DND-41 (cell line): ENCODE data around the gene PLEKHG3.

ENCODE experiments used
- ATAC-seq: fragments of 200-7000 bp; cut with Tn5 transposase; 3 replicates; pipeline ENCODE4 v1.9.1; 2021; ENCODE audit warnings: low read depth; ENCODE audit not compliant: insufficient read depth
- DNase-seq: peaks from one replicate; pipeline ENCODE4 v3.0.0-alpha.2; 2020
- H2AFZ ChIP-seq: 2 replicates; pipeline ENCODE4 v1.6.0; 2012; ENCODE audit warnings: low read depth, low read length
- H3K27ac ChIP-seq: 2 replicates; pipeline ENCODE4 v1.5.1; 2012; ENCODE audit warnings: low read length, inconsistent platforms
- H3K27me3 ChIP-seq: fragments of 200-600 bp; sonication (generic); 2 replicates; pipeline ENCODE4 v1.6.0; 2012; ENCODE audit warnings: low read length, mild to moderate bottlenecking, inconsistent platforms; ENCODE audit not compliant: insufficient read depth, poor library complexity
- H3K36me3 ChIP-seq: 2 replicates; pipeline ENCODE4 v1.5.1; 2012; ENCODE audit warnings: low read length, inconsistent platforms; ENCODE audit not compliant: insufficient read depth
- H3K4me1 ChIP-seq: 2 replicates; pipeline ENCODE4 v1.5.1; 2012; ENCODE audit warnings: mild to moderate bottlenecking, low read length; ENCODE audit not compliant: insufficient read depth
- H3K4me2 ChIP-seq: 2 replicates; pipeline ENCODE4 v1.6.0; 2012; ENCODE audit warnings: mild to moderate bottlenecking, moderate library complexity, low read length, inconsistent platforms; ENCODE audit not compliant: insufficient read depth
- H3K4me3 ChIP-seq, 2 experiments: fragments of 200-600 bp in 1 of 2; shearing (Covaris generic) in 1 of 2; 2 replicates each; pipeline ENCODE4 v1.5.1; 2012 to 2016; ENCODE audit warnings: inconsistent platforms in 2 of 2, low read length in 2 of 2, mild to moderate bottlenecking in 2 of 2, low read depth in 1 of 2, moderate library complexity in 1 of 2
- H3K79me2 ChIP-seq: 2 replicates; pipeline ENCODE4 v1.6.0; 2012; ENCODE audit warnings: low read length, inconsistent platforms; ENCODE audit not compliant: insufficient read depth
- H3K9ac ChIP-seq: 2 replicates; pipeline ENCODE4 v1.6.0; 2012; ENCODE audit warnings: low read depth, mild to moderate bottlenecking, inconsistent platforms, low read length, moderate library complexity
- H3K9me3 ChIP-seq: 2 replicates; pipeline ENCODE4 v1.5.1; 2012; ENCODE audit warnings: low read length, moderate library complexity, mild to moderate bottlenecking, inconsistent platforms; ENCODE audit not compliant: insufficient read depth, severe bottlenecking
- H4K20me1 ChIP-seq: 2 replicates; pipeline ENCODE4 v1.6.0; 2012; ENCODE audit warnings: low read length; ENCODE audit not compliant: insufficient read depth
- EZH2 ChIP-seq: IDR thresholded peaks from 3 replicates; pipeline ENCODE4 v1.6.1; 2012; ENCODE audit warnings: borderline replicate concordance, low read depth, mild to moderate bottlenecking, moderate library complexity, low read length, inconsistent platforms; ENCODE audit not compliant: severe bottlenecking
- TF ChIP-seq, protein P1 (sequence below): IDR thresholded peaks from 2 replicates; pipeline ENCODE4 v1.5.1; 2012; ENCODE audit warnings: borderline replicate concordance, low read length, moderate library complexity, mild to moderate bottlenecking; ENCODE audit not compliant: poor library complexity, severe bottlenecking; ENCODE audit errors: extremely low read depth

PLEKHG3 gene

DNA sequence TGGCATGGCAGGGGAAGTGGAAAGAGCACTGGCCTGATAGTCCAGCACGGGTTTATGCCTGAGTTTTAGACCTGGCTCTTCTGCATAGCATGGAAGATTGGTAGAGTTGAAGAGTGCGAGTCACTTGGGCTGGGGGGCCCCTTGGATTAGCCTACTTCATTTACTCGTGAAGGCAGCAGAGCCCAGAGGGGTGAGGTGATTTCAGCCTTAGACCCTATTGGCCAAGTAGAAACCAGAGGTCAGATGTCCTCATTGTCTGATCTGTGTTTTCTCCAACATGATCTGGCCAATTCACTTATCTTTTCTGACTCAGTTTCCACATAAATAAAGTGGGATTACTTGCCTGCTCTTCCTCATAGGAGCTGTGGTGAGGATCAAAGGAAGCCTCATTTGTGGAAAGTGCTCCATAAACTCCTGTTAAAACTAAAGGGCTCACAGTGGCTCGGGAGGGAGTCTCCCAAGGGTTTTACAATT lies 1.9 kb downstream of the PLEKHG3 start:
- H3K4me2 ChIP-seq: no peak overlapping the region
- H3K79me2 ChIP-seq: no peaks in the 10 kb centered on the region
- no peaks in the 10 kb centered on the region for H3K4me1 ChIP-seq
- ATAC-seq (no peak), DNase-seq (no peak)
- H4K20me1 ChIP-seq: no peaks in the 10 kb centered on the region
- no peak overlapping the region for H3K27ac ChIP-seq
- H3K9ac ChIP-seq: no peak overlapping the region
- no peak overlapping the region for H3K4me3 ChIP-seq
- no peak for TF ChIP-seq EZH2
- no peaks in the 10 kb centered on the region for H3K36me3 ChIP-seq
- H3K9me3 ChIP-seq: no peaks in the 10 kb centered on the region
- peaks cover 46% of the 10 kb centered on the region for H3K27me3 ChIP-seq
- H2AFZ ChIP-seq: no peak overlapping the region

- H3K36me3 ChIP-seq: no peaks in the 10 kb centered on the region
- H3K79me2 ChIP-seq: no peaks in the 10 kb centered on the region
- no peaks in the 10 kb centered on the region for H3K9me3 ChIP-seq
- H3K27me3 ChIP-seq: peaks cover 46% of the 10 kb centered on the region
- H2AFZ ChIP-seq: no peak overlapping the region
- no peaks in the 10 kb centered on the region for H3K4me1 ChIP-seq
- H3K9ac ChIP-seq: no peak overlapping the region
- ATAC-seq (no peak), DNase-seq (no peak)
- no peak for TF ChIP-seq EZH2
- TF ChIP-seq, protein P1, sequence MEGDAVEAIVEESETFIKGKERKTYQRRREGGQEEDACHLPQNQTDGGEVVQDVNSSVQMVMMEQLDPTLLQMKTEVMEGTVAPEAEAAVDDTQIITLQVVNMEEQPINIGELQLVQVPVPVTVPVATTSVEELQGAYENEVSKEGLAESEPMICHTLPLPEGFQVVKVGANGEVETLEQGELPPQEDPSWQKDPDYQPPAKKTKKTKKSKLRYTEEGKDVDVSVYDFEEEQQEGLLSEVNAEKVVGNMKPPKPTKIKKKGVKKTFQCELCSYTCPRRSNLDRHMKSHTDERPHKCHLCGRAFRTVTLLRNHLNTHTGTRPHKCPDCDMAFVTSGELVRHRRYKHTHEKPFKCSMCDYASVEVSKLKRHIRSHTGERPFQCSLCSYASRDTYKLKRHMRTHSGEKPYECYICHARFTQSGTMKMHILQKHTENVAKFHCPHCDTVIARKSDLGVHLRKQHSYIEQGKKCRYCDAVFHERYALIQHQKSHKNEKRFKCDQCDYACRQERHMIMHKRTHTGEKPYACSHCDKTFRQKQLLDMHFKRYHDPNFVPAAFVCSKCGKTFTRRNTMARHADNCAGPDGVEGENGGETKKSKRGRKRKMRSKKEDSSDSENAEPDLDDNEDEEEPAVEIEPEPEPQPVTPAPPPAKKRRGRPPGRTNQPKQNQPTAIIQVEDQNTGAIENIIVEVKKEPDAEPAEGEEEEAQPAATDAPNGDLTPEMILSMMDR: no peak
- H3K4me2 ChIP-seq: no peak overlapping the region
- no peak overlapping the region for H3K4me3 ChIP-seq
- H4K20me1 ChIP-seq: no peaks in the 10 kb centered on the region
- H3K27ac ChIP-seq: no peak overlapping the region
Observed at GRCh38 chr14:64706593-64707193, 2.5 kb downstream of the PLEKHG3 start.

DNA sequence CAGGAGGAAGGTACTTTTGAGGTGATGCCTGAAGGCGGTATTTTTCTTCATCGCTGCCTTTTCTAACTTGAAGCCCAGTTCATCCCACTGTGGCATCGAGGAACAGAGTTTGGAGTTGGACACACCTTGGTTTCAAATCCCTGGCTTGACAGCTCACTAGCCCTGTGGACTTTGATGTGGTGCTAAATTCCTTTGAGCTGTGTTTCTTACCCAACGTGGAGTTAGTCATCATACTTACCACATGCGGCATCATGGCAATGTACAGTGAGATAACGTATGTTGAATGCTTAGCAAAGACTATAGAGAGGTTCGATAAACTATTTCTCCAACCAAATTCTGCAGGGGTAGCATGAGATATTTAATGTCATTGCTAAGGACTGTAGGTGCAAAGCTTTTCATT lies 3.4 kb downstream of the PLEKHG3 start:
- H3K36me3 ChIP-seq: no peaks in the 10 kb centered on the region
- no peaks in the 10 kb centered on the region for H4K20me1 ChIP-seq
- no peak overlapping the region for H3K4me2 ChIP-seq
- H3K27me3 ChIP-seq: peaks cover 37% of the 10 kb centered on the region
- no peak for TF ChIP-seq EZH2
- TF ChIP-seq, protein P1: no peak
- H2AFZ ChIP-seq: no peak overlapping the region
- DNase-seq (no peak), ATAC-seq (no peak)
- H3K4me3 ChIP-seq: no peak overlapping the region
- H3K9me3 ChIP-seq: no peaks in the 10 kb centered on the region
- no peak overlapping the region for H3K9ac ChIP-seq
- H3K4me1 ChIP-seq: no peaks in the 10 kb centered on the region
- no peaks in the 10 kb centered on the region for H3K79me2 ChIP-seq
- no peak overlapping the region for H3K27ac ChIP-seq

DNA sequence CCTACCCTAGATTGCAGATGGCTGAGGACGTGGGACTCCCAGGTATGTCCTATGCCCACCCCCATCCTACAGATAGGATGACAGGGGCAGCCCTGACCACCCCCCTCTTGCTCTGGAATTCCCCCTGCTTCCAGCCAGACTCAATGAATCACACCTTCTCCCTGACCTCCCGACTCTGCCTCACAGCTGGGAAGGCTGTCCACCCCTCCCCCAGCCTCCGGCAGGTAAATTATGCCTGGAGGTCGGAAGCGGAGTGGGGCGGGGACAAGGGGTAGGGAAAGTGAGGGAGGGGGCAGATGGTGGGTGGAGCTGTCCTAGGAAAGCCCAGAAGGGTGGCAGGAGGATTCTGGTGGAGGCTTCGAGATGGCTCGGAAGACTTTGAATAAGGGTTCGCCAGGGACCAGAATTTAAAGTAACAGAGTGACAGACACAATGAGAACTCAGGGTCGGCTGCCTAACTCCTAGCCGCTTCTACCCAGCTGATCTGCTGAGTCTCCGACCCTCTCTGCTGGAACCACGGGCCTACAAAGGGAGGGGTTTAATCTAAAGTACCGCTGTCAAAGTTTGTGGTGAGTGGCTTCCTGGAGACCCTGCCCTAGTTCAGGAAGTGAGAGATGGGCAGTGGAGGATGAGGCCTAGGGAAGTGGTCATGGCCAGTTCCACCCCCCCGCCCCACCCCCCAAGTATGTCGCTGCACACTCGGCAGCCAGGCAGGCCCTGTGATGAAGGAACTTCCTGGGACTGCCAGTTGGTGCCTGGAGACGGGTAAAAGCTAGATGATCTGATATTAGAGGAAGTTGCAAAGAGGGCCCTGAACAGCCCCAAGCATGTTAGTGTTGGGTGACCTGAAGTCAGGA lies 4.2 kb downstream of the PLEKHG3 start:
- Histone ChIP-seq H2AFZ (no peak overlapping the region), H4K20me1 (no peaks in the 10 kb centered on the region), H3K79me2 (no peaks in the 10 kb centered on the region), H3K9ac (no peak overlapping the region), H3K36me3 (no peaks in the 10 kb centered on the region), H3K9me3 (peaks cover 5% of the 10 kb centered on the region), H3K27ac (no peak overlapping the region), H3K4me3 (no peak overlapping the region), H3K4me2 (no peak overlapping the region), H3K4me1 (no peaks in the 10 kb centered on the region), H3K27me3 (peaks cover 30% of the 10 kb centered on the region)
- no peak for TF ChIP-seq EZH2
- TF ChIP-seq, protein P1: no peak
- ATAC-seq (peak; percentile 60), DNase-seq (peak; percentile 26)
